GM18861 (cell line): ENCODE measurements around the gene CFDP1.
"Not testable (repeated sequence)": the region's sequence is repeated elsewhere in the genome, so short reads cannot be mapped to it uniquely, and the experiment has no call there.

ENCODE experiments used
- ATAC-seq: cut with Tn5 transposase; IDR thresholded peaks from one replicate; pipeline ENCODE4 v1.9.1; 2021; ENCODE audit not compliant: unreplicated experiment

CFDP1 gene

GRCh38 chr16:75269358-75269757 is 163.9 kb downstream of the CFDP1 start:
- ATAC-seq: not testable (repeated sequence)

DNA sequence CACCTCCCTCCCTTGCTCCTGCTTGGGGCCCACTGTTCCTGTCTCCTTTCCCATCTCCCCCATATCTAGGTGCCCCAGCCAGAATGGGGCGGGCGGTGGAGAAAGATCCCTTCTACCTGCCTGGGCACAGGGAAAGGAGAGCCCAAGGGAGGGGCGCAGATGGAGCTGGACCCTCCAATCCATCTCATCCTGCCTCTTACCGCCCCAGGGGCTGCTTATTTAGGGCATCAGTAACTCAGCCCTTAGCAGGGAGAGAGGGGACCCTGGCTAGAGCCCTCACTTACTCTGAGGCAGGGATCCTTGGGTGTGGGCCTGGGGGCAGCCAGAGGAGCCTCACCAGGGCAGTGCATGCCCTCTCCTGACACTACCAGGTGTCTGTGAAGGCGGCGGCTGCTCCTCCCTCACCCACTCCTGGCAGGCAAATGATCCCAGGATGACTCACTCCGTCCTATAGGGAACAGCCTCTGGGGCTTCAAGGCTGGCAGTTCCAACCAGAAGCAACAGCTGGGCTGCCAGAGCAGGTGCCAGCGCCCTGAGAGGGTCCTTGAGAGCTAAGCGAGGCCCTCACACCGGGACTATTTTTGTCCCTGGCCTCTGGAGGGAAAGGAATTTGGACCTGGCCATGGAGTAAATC is 165.6 kb downstream of the CFDP1 start:
- ATAC-seq: no peak

GRCh38 chr16:75266738-75267630 is 166.3 kb downstream of the CFDP1 start:
- ATAC-seq: no peak

- peak; percentile 75 for ATAC-seq
Observed at GRCh38 chr16:75265911-75266701, 167.2 kb downstream of the CFDP1 start.

GRCh38 chr16:75264999-75265910 is 168.0 kb downstream of the CFDP1 start:
- peak; percentile 13 for ATAC-seq

DNA sequence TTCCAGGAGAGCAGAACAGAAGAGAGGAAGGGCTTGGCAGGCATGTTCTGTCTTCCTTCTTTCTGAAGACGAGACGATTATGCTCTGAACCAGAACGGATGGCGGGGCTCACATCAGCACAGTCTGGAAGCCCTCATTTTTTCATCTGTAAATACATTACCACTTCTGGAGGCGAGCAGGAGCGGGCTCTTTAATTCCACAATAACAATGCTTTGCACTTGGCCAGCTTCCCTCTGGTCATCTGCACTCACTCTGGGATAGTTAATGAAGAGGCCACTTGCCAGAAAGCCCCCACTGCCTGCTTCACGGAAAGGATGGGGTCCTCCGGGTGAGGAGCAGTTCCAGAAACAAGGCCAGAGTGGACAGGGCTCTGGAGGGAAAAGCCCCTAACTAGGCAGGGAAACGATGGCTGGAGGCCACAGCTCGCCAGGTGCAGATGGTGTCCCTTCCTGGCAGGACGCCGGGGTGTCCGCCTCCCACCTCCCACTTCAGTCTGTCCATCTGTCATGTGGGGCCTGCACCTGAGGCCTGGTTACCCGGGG is 168.8 kb downstream of the CFDP1 start:
- ATAC-seq: no peak

DNA sequence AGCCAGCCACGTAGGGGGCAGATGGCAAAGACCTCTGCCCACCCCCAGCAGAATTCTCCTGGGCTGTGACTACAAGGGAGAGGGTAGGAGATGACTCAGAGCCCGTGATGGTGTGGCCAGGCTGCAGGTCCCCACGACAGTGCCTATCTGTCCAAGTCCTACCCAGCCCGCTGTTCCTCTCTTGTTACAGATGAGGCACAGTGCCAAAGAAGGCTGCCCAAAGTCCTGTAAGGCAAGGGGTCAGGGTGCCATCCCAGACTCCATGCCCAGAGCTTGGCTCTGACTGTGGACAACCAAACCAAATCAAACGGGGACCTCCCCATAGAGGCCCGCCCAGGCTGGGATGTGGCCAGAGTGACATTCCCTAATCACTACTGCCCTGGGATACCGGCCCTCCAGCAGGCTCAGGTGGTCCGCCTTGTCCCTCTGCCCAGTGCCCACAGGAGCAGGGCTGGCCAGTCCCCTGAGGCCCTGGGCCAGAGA is 169.3 kb downstream of the CFDP1 start:
- ATAC-seq: no peak

DNA sequence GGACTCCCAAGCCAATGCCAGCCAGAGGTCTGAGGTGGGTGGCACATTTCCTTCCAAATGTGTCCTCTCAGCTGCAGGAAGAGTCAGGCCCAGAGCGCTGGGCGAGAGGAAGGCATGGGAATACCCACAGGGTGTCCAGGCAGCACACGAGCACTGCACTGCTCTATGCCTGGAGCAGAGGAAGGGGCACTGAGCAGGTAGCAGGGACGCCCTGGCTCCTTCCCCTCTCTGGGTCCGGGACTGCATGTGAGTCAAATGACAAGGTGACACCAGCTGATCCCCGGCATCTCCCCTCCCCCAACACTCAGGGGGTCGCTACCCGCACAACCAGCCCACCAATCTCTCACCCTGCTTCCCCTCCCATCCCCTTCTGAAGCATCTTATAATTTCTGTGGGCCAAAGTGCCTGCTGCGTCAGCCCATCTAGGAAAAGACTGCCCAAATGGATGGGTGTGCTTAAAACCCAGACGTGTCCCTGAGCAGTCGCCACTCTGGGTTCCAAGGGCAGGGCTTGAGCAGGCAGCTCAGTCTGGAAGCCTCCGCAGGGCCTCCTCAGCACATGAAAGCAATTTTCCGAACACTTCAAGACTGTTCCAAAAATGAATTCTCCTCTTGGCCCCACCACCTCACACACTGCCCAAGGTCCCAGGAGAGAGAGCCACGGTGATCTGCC is 169.9 kb downstream of the CFDP1 start:
- no peak for ATAC-seq

DNA sequence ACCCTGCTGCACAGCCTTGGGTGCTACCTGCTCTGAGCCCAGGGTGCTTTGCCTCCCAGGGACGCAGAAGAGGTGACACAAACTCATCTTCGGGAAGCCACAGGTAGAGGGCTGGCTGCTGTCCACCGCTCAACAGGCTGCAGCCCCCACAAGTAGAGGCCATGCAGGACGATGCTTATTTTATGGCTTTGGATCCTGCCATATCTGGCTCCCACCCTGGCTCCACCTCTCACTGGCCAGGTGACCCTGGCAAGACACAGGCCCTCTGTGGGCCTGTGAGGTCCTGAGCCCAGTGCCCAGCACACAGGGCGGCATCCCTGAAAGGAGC is 170.5 kb downstream of the CFDP1 start:
- no peak for ATAC-seq

DNA sequence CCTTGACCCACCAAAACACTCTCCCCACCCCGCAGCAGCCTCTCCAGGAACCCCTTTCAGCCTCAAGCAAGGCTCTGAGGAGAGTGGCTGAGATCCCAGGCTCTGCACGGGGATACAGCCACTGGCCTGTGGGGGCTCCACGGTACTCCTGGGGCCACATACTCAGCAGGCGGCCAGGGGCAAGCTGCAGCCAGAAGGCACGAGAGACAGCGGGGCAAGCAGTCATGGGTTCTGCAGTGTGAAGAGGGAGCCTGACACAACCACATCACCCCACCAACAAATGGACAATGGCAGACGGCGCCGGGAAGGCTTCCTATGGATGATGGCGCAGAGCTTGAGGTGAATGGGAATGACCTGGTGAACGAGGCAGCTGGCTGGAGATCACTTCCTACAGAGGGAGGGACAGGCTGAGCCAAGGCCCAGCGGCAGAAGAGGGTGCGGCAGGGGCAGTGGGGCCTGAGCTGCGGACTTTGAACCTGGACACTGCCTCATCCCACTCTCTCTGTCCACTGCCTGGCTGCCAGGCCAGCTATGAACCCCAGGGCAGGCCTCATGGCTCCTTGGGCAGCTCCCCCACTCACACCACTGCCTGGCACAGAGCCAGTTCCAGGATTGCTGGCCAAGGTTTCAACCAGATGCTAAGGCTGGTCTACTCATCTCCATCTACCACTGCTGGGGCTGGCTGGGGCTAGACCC is 171.1 kb downstream of the CFDP1 start:
- ATAC-seq: no peak

DNA sequence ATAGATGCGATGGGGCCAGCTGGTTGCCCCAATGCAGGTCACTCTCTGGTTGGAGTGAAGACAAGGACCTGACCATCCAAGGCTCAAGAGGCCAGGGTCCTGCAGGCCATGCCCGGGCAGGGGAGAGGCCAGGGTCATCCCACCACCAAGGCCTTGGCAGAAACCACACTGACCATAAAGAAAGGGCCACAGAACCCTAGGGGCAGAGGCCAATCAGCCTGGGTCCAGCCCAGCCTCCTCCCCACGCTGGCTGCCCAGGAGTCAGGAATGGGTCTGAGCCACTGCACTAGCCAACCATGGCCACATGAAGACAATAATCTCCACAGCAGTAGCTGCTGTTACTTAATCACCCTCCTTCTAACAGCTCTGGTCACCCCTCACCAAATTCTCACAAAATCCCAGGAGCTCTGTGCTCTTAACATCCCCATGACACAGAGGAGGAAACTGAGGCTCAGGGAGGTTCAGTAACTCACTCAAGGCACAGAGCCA is 171.7 kb downstream of the CFDP1 start:
- no peak for ATAC-seq

DNA sequence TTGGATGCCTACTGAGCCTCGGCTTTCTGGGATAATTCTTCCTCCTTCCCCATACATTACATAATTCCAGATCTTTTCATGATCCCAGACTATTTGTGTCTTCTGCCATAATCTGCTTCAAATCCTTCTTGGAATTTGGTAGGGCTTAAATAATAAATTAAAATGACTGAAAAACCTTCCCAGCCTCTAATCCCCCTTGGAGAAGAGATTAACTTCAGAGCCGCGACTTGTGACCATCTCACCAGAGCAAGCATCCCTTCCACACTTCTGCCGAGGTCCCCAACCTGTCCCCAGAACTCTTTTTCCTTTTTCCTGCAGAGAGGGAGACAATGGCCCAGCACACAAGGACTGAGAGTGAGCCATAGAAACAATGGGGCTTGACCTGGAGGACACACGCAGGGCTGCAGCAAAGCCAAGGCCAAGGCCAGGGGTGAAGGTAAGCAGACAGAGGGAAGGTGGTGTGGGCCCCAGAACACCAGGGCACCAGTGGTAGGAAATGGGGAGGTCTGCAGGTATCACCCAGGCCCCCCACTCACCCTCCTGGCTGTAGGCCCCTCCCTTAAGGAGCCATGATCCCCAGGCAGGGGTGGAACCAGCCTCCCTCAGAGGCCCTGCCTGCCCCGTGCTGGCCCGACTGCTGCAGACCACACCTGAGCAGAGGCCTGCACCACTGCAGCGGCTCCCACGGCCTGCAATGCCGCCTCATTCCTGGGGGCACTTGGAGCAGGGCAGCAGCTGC is 172.3 kb downstream of the CFDP1 start:
- no peak for ATAC-seq

GRCh38 chr16:75258807-75259141 is 174.5 kb downstream of the CFDP1 start:
- no peak for ATAC-seq

GRCh38 chr16:75257886-75258806 is 175.2 kb downstream of the CFDP1 start:
- ATAC-seq: no peak

DNA sequence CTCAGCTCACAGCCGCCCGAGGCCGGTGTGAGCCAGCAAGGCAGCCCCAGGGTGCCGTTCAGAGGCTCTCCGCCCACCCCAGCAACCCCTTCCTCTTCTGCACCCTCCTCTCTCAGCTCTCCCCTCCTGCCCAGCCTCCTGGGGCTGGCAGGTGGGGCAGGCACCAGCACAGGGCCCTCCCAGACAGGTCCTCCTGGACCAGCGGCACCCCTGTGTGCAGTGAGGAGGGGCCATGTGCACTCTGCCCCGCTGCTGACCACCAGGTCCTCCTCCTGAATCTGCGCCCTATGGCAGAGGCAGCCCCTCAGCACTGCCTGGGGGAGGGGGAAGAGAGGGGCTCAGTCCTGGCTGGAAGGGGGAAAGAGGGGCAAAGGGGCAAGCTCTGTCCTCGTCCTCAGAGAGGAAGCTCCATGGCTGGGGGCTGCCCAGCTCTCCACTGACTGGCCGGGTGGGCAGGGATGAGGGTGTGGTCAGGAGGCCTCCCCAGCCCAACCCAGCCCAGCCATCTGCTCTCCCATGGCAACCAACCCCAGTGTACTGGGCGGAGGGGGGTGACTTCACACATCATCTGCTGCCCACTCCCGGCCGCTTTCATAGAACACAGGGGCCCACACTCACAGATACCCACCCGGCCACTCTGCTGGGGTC is 176.5 kb downstream of the CFDP1 start:
- ATAC-seq: no peak

- no peak for ATAC-seq
Observed at GRCh38 chr16:75256059-75256571, 177.2 kb downstream of the CFDP1 start.
